ENCODE results near the gene RBM28.

RBM28 gene

DNA sequence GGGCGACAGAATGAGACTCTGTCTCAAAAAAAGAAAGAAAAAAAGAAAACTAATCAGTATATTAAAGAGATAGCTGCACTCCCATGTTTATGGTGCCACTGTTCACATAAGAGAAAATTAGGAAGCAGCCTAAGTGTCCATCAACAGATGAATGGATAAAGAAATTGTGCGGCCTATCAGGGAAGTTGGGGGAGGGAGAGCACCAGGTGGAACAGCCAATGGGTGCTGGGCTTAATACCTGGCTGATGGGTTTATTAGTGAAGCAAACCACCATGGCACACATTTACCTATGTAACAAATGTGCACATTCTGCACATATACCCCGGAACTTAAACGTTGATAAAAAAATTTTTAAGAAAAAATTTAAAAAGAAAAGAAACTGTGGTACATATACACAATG is 26.8 kb upstream of the RBM28 start:
- no peak for DNase-seq (ENCODE audit: low spot score)

- no peak for DNase-seq (ENCODE audit: low spot score)
Observed at GRCh38 chr7:128366986-128367385, 23.3 kb upstream of the RBM28 start.

- no peak for DNase-seq (ENCODE audit: low spot score)
Observed at GRCh38 chr7:128366300-128366699, 22.6 kb upstream of the RBM28 start.

GRCh38 chr7:128365432-128365831 is 21.7 kb upstream of the RBM28 start:
- DNase-seq (ENCODE audit: low spot score): no peak

GRCh38 chr7:128364166-128364870 is 20.6 kb upstream of the RBM28 start:
- no peak for DNase-seq (ENCODE audit: low spot score)

DNA sequence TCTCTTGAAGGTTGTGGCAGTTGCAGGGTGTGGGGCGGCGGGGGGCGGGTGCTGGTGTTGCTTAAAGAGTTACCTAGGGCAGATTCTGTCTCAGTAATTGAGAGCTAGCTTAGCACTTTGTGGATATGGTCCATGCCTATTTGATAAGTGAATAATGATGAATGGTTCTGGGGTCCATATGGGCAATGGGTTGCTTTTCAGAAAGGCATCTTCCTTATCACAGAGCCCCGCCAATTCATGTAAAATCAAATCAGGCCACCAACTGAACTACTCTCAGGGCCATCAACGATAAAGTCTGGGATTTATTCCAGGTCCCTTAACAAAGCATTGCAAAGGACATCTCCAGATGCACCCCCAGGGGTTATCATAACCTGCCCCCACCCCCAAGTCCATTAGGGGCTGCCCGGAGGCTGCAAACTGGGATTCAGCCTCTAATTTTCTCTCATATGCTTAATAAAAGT is 19.6 kb upstream of the RBM28 start:
- no peak for DNase-seq (ENCODE audit: low spot score)

DNA sequence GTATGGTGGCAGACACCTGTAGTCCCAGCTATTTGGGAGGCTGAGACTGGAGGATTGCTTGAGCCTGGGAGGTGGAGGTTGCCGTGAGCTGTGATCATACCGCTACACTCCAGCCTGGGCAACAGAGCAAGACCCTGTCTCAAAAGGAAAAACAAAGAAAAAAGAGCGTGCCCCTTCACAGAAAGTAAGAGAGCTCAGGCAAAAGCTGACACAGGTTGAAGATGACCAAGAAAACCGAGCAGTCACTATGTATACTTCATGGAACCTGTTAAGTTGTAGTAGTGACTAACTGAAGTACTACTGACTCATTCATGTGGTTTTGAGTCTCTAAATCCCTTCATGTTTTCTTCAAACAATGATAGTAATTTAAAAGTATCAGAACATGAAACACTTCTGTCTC is 19.0 kb upstream of the RBM28 start:
- DNase-seq (ENCODE audit: low spot score): no peak

- DNase-seq (ENCODE audit: low spot score): no peak
Observed at GRCh38 chr7:128361411-128362379, 18.0 kb upstream of the RBM28 start, which contains the start of gene PRRT4. TSS of gene PRRT4 (minus strand) at chr7:128361690.

DNA sequence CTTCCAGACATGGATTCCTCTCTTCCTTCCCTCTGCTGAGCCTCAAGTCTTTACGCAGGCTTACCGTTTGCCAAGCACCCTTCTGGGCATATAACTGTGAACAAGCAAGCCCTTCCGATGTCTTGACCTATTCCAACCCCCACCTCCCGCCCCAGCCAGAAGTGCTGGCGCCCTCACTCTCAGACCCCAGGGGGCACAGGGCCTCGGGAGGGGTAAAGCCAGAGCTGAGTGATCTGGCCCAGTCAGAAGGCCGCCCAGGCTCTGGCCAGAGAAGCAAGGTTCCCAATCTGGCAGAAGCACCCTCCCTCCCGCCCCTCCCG is 16.6 kb upstream of the RBM28 start:
- no peak for DNase-seq (ENCODE audit: low spot score)

- no peak for DNase-seq (ENCODE audit: low spot score)
Observed at GRCh38 chr7:128359939-128360338, 16.2 kb upstream of the RBM28 start.

- no peak for DNase-seq (ENCODE audit: low spot score)
Observed at GRCh38 chr7:128359336-128359735, 15.6 kb upstream of the RBM28 start.

DNA sequence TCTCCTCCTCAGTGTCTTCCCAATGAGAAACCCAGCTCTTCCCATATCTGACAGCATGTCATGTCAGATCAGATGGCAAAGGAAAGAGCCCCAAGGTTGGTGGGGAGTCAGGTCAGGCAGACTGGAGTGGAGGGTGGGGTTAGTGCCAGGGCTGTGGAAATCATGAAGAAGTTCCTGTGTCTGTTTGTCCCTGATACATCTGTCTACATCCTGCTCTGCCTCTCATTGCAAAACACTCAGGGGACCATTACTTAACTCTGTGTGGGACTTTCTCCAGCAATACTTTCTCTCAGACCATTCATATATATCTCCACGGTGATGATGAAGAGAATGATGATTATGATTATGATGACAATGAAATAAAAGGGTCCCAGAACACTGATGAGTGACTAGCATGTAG is 14.5 kb upstream of the RBM28 start:
- no peak for DNase-seq (ENCODE audit: low spot score)

- DNase-seq (ENCODE audit: low spot score): no peak
Observed at GRCh38 chr7:128357217-128357613, 13.5 kb upstream of the RBM28 start.

- DNase-seq (ENCODE audit: low spot score): no peak
Observed at GRCh38 chr7:128356546-128357216, 13.0 kb upstream of the RBM28 start.

GRCh38 chr7:128353610-128354009 is 9.9 kb upstream of the RBM28 start:
- no peak for DNase-seq (ENCODE audit: low spot score)

GRCh38 chr7:128353189-128353588 is 9.5 kb upstream of the RBM28 start:
- DNase-seq (ENCODE audit: low spot score): no peak

DNA sequence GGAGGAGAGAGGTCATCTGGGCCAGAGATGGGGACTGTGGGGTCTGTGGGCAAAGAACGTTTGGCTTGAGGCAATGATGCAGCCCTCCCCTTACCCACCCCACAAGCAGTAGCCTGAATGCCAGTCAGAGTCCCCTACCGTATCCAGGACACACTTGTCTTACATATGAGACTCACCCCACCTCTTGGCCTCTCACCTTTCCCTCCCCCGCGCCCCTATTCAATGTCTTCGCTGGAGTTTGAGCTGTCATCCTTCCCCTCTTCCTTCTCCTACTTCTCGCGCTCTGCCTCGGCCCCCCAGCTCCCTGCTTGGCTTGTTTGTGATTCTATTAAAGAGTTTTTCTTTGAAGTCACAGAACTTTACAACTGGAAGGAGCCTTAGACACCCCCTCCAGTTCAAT is 8.9 kb upstream of the RBM28 start:
- no peak for DNase-seq (ENCODE audit: low spot score)

GRCh38 chr7:128352153-128352537 is 8.4 kb upstream of the RBM28 start:
- no peak for DNase-seq (ENCODE audit: low spot score)

GRCh38 chr7:128351296-128352152 is 7.8 kb upstream of the RBM28 start:
- DNase-seq (ENCODE audit: low spot score): no peak

GRCh38 chr7:128350708-128351295 is 7.1 kb upstream of the RBM28 start:
- DNase-seq (ENCODE audit: low spot score): no peak

DNA sequence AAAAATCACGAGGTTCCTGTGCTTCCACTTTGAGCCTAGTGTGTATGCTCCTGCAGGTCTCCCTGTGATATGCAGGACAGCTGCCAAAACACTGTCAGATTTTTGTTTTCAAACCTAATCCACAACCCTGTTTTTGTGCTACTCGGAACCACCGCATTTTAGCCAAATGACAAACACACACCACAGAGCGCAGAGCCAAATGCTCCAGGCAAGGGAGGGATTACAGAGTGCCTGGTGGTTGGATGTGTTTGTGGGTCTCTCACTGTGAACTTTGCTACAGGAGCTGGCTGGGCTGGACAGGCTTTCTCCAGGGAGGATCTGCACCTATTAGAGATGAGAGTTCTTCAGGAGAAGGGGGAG is 5.7 kb upstream of the RBM28 start:
- no peak for DNase-seq (ENCODE audit: low spot score)

All from hematopoietic multipotent progenitor cell treated with erythropoietin and hydrocortisone succinate and interleukin-3 and kit ligand, for 17 days (in vitro differentiated cells).